HepG2 (cell line): Measurements from ENCODE around the gene CAMTA1. TPM values are rescaled to one million over a fixed set of nuclear protein-coding genes. Genes with fewer than 3 reads are reported as not detected.

Source experiments
- ATAC-seq: fragments of 200-7000 bp; cut with Tn5 transposase; 3 replicates; pipeline ENCODE4 v1.9.1; 2020; ENCODE audit warnings: mild to moderate bottlenecking, moderate library complexity
- BruUV-seq: library from RNA; stranded (reverse); fragments of 400-500 nt; replicated peaks from 2 replicates; lab custom pipeline; 2021; lab: Mats Ljungman, UMichigan
- CTCF ChIA-PET: fragments of 300-600 bp; formaldehyde crosslinking; extraction: SDS; loops from one replicate; lab custom pipeline; 2021; ENCODE audit warnings: low total read pairs, inconsistent platforms, low intra/inter-chr PET ratio; lab: Yijun Ruan, JAX
- POLR2A ChIA-PET: fragments of 350-600 bp; sonication (Branson Sonifier 250); formaldehyde crosslinking; loops from one replicate; lab custom pipeline; 2020; ENCODE audit warnings: antibody characterized with exemption, inconsistent platforms; lab: Yijun Ruan, JAX
- DNase-seq: peaks from one replicate; pipeline ENCODE4 v3.0.0-alpha.2; 2015; ENCODE audit warnings: low spot score
- FAIRE-seq: peaks from 3 replicates; lab custom pipeline; 2011; peaks lifted over from hg19 to GRCh38; lab: Jason Lieb, UNC
- H2AFZ ChIP-seq: one replicate; pipeline ENCODE4 v1.6.1; 2011; ENCODE audit warnings: low read length, inconsistent platforms
- H3K27ac ChIP-seq: fragments of 300-600 bp; 3 replicates; pipeline ENCODE4 v1.8.0; 2011; ENCODE audit warnings: mixed run types, mild to moderate bottlenecking, mixed read lengths, low read length, inconsistent platforms; ENCODE audit not compliant: insufficient read depth; ENCODE audit errors: extremely low read length
- H3K27me3 ChIP-seq, 2 experiments: fragments of 200-600 bp in 1 of 2; 2 replicates in 1 of 2; 3 replicates in 1 of 2; pipeline versions ENCODE4 v1.6.0 to v1.8.0; 2011; ENCODE audit warnings: low read length in 2 of 2, mild to moderate bottlenecking in 2 of 2, moderate library complexity in 2 of 2, inconsistent platforms in 1 of 2; ENCODE audit not compliant: insufficient read depth in 2 of 2, control insufficient read depth in 1 of 2
- H3K36me3 ChIP-seq, 2 experiments: fragments of 200-600 bp in 1 of 2; replicated peaks in 1 of 2; 2 replicates in 1 of 2; 3 replicates in 1 of 2; pipeline versions ENCODE4 v1.5.1 to v1.8.0; 2011; ENCODE audit warnings: low read length in 2 of 2, inconsistent platforms in 1 of 2; ENCODE audit not compliant: insufficient read depth in 2 of 2, control insufficient read depth in 1 of 2
- H3K4me1 ChIP-seq: 2 replicates; pipeline ENCODE4 v1.5.1; 2012; ENCODE audit warnings: low read length, inconsistent platforms; ENCODE audit not compliant: insufficient read depth
- H3K4me2 ChIP-seq: 2 replicates; pipeline ENCODE4 v1.6.0; 2011; ENCODE audit warnings: low read depth, low read length, inconsistent platforms
- H3K4me3 ChIP-seq, 3 experiments: fragments of 200-600 bp in 1 of 3; sonication (generic), shearing (Covaris generic) in 1 of 3; replicated peaks in 1 of 3; 2 replicates each; pipeline ENCODE4 v1.5.1; 2011 to 2016; ENCODE audit warnings: low read length in 3 of 3, inconsistent platforms in 2 of 3, low read depth in 2 of 3, mild to moderate bottlenecking in 2 of 3, control low read depth in 1 of 3, mixed read lengths in 1 of 3; ENCODE audit not compliant: insufficient read depth in 1 of 3
- H3K79me2 ChIP-seq: one replicate; pipeline ENCODE4 v1.6.1; 2011; ENCODE audit warnings: low read length, inconsistent platforms; ENCODE audit not compliant: insufficient read depth
- H3K9ac ChIP-seq: 2 replicates; pipeline ENCODE4 v1.6.0; 2011; ENCODE audit warnings: mild to moderate bottlenecking, low read depth, low read length, inconsistent platforms; ENCODE audit not compliant: insufficient read depth
- H3K9me3 ChIP-seq: 2 replicates; pipeline ENCODE4 v1.5.1; 2012; ENCODE audit warnings: mild to moderate bottlenecking, low read length
- H4K20me1 ChIP-seq: 2 replicates; pipeline ENCODE4 v1.6.0; 2011; ENCODE audit warnings: inconsistent platforms, mild to moderate bottlenecking, low read length, moderate library complexity; ENCODE audit not compliant: insufficient read depth
- CBFB ChIP-seq: sonication (generic); formaldehyde crosslinking; IDR thresholded peaks from 2 replicates; pipeline ENCODE4 v1.4.0; 2020; ENCODE audit warnings: missing genetic modification reagents
- CBX1 ChIP-seq: IDR thresholded peaks from one replicate; pipeline ENCODE4 v1.6.1; 2016; ENCODE audit warnings: antibody characterized with exemption, low read depth
- HMGA1 ChIP-seq: sonication (generic); formaldehyde crosslinking; conservative IDR thresholded peaks from 2 replicates; pipeline ENCODE4 v1.4.0; 2020; ENCODE audit warnings: missing genetic modification reagents
- KDM1A ChIP-seq: IDR thresholded peaks from 2 replicates; pipeline ENCODE4 v1.6.1; 2016; ENCODE audit warnings: missing compliant biosample characterization
- NFKB2 ChIP-seq: sonication (generic); formaldehyde crosslinking; IDR thresholded peaks from 2 replicates; pipeline ENCODE4 v1.4.0; 2020; ENCODE audit warnings: missing genetic modification reagents, borderline replicate concordance
- NFYC ChIP-seq: IDR thresholded peaks from 2 replicates; pipeline ENCODE4 v1.6.1; 2016; ENCODE audit warnings: missing genetic modification reagents, missing compliant biosample characterization
- POLR2A ChIP-seq, 2 experiments: IDR thresholded peaks; 2 replicates each; pipeline ENCODE4 v1.6.1; 2011; ENCODE audit warnings: low read depth in 2 of 2, low read length in 2 of 2, mild to moderate bottlenecking in 1 of 2, moderate library complexity in 1 of 2; ENCODE audit not compliant: insufficient read depth in 1 of 2
- RFX5 ChIP-seq: IDR thresholded peaks from 2 replicates; pipeline ENCODE4 v1.6.1; 2011; ENCODE audit warnings: low read depth, low read length, improper control_type of control experiment
- THAP8 ChIP-seq: sonication (generic); formaldehyde crosslinking; IDR thresholded peaks from 2 replicates; pipeline ENCODE4 v1.5.1; 2020; ENCODE audit warnings: missing genetic modification reagents, mild to moderate bottlenecking, borderline replicate concordance
- TIGD3 ChIP-seq: sonication (generic); formaldehyde crosslinking; IDR thresholded peaks from 2 replicates; pipeline ENCODE4 v1.5.1; 2020; ENCODE audit warnings: mild to moderate bottlenecking, missing genetic modification reagents, borderline replicate concordance
- ZNF589 ChIP-seq: sonication (generic); formaldehyde crosslinking; conservative IDR thresholded peaks from 2 replicates; pipeline ENCODE4 v1.8.0; 2022; ENCODE audit warnings: mild to moderate bottlenecking, moderate library complexity, missing genetic modification reagents
- ZNF768 ChIP-seq: sonication (generic); formaldehyde crosslinking; IDR thresholded peaks from 2 replicates; pipeline ENCODE4 v1.4.0; 2020; ENCODE audit warnings: missing genetic modification reagents
- WGBS: methylation state at CpG from one replicate; pipeline ENCODE4 v1.1.6; 2017; ENCODE audit warnings: low lambda C conversion rate; 5-methylcytosine and 5-hydroxymethylcytosine counted together
- in situ Hi-C: cut with HindIII; loops from 2 replicates; pipeline ENCODE4 v1.10.0; 2017; ENCODE audit warnings: low pct_unique_long_range_greater_than_20kb; ENCODE audit not compliant: extremely low pct_ligation_motif_present
- intact Hi-C: fragments of 100-400 bp; cut with micrococcal nuclease; formaldehyde crosslinking; loops from one replicate; pipeline ENCODE4 v1.10.0; 2022; ENCODE audit not compliant: unreplicated experiment
- polyA plus RNA-seq, 8 experiments: library from polyadenylated mRNA; depleted of rRNA in 3 of 8; stranded (reverse) in 7 of 8; unstranded in 1 of 8; fragments of >200 nt; fragmentation: Illumina TruSeq in 4 of 8; extraction: Trizol in 4 of 8; gene quantifications; 2 replicates each; pipeline versions ENCODE4 v1.2.1 to v1.2.3, GENCODE V29; 2011 to 2016; ENCODE audit warnings: low read depth in 4 of 8, missing spikeins in 1 of 8, mixed read lengths in 1 of 8; ENCODE audit not compliant: insufficient read depth in 1 of 8
- total RNA-seq, 5 experiments: library from RNA; depleted of rRNA; stranded (reverse); fragments of >200 nt; fragmentation: Illumina TruSeq; extraction: Trizol; gene quantifications; 2 replicates each; pipeline ENCODE4 v1.2.3, GENCODE V29; 2016; ENCODE audit warnings: low read depth in 1 of 5
- TF ChIP-seq, protein P1 (sequence below): IDR thresholded peaks from 2 replicates; pipeline ENCODE4 v1.6.1; 2012; ENCODE audit warnings: inconsistent platforms

CAMTA1 gene
- total and polyA plus RNA-seq, 2 of the 13 experiments (the other 11 are each of a cell fraction or from before 2014, with no cell fraction given): 25.0 to 36.4 TPM

DNA sequence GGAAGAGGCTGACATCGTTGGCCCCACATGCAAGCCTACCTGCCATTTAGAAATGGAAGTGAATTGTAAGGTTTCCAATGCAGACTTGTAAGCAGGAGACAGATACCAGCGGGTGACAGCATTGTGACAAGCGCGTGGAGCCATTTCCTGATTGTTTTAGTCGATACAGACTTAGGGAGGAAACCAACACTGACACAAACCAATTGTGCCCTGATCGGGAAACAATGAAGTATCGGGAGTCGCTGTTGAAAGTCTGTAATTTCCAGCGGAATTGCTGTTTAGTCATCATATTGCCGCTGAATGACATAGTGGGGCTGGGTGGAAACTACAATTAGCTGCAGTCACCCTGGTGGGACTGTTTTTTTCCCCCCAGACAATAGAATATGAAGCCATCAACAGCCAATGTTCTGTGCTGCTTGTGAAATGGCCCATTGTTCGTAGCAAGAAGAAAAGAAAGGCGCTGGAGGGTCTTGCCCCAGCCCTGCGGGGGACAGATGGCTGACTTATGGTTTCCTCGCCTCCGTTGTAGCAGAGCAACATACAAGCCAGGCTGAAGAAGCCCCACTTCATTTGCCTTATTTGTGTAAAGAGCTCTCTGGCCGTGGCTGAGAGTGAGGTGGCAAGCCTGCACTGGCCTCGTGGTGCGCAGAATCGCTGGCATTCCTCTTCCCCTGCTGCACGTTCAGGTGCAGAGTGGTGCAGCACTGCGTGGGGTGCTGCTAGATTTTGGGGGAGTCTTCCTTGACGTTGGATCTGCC, 462.7 kb downstream of the CAMTA1 start:
- in situ Hi-C loops: no loop called here
- no peak for FAIRE-seq
- TF ChIP-seq CBFB (CRISPR knock-in tag): no peak
- no peak for TF ChIP-seq CBX1
- TF ChIP-seq, protein P1, sequence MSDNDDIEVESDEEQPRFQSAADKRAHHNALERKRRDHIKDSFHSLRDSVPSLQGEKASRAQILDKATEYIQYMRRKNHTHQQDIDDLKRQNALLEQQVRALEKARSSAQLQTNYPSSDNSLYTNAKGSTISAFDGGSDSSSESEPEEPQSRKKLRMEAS: no peak
- TF ChIP-seq ZNF589 (CRISPR knock-in tag): no peak
- TF ChIP-seq KDM1A (CRISPR knock-in tag): no peak
- no peak for TF ChIP-seq HMGA1
- no peak for TF ChIP-seq THAP8
- TF ChIP-seq TIGD3 (CRISPR knock-in tag): no peak
- no peak for TF ChIP-seq NFYC (CRISPR knock-in tag)
- no peak for TF ChIP-seq RFX5
- no peak for TF ChIP-seq ZNF768 (CRISPR knock-in tag)
- TF ChIP-seq NFKB2 (CRISPR knock-in tag): no peak
- no peak for TF ChIP-seq POLR2A (IDR thresholded peaks at IDR 0.05; ENCODE audit: insufficient read depth in 1 of 2, low read depth in 2 of 2, low read length in 2 of 2)
- TF ChIP-seq, all 625 proteins: peak for 0
- H2AFZ ChIP-seq: no peak overlapping the region
- ATAC-seq: no peak
- no peak overlapping the region for H3K4me3 ChIP-seq
- BruUV-seq: no TSS peak
- H4K20me1 ChIP-seq: no peaks in the 10 kb centered on the region
- 44% methylated on average over 21 of the region's 22 CpGs for WGBS
- H3K4me2 ChIP-seq: no peak overlapping the region
- no peaks in the 10 kb centered on the region for H3K36me3 ChIP-seq
- no peak for DNase-seq
- H3K9ac ChIP-seq: no peak overlapping the region
- no peak overlapping the region for H3K27ac ChIP-seq
- H3K79me2 ChIP-seq: no peaks in the 10 kb centered on the region
- H3K4me1 ChIP-seq: no peaks in the 10 kb centered on the region
- no peaks in the 10 kb centered on the region for H3K9me3 ChIP-seq
- intact Hi-C loops: no loop called here
- CTCF ChIA-PET: no interaction called here
- POLR2A ChIA-PET: no interaction called here
- H3K27me3 ChIP-seq: peaks cover 4 to 44% of the 10 kb centered on the region in 2 experiments; a peak in 4 of 5 replicates
